GM18519 (cell line): ENCODE measurements around the gene ATP6V0B.

Source experiments
- ATAC-seq: cut with Tn5 transposase; IDR thresholded peaks from one replicate; pipeline ENCODE4 v1.9.1; 2021; ENCODE audit warnings: mild to moderate bottlenecking, moderate library complexity; ENCODE audit not compliant: unreplicated experiment, low FRiP score

ATP6V0B gene

DNA sequence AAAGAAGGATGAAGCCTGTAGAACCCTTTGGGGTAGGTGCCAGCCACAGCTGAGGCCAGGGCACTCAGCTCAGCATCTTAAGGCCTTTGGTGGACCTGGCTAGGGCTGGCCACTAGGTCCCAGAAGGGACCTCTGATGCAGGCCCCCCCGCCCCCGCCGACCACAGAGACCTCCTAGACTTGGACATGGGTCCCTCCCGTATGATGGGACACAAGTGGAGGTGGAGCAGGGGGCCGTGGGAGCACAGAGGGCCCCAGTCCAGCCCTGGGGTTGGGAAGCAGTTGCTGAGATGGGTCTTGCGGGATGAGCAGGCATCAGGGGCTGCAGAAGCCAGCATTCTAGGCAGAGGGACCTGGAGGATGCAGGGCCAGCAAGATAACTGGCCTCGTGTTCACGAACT is 7.5 kb downstream of the ATP6V0B start:
- ATAC-seq, result no peak

DNA sequence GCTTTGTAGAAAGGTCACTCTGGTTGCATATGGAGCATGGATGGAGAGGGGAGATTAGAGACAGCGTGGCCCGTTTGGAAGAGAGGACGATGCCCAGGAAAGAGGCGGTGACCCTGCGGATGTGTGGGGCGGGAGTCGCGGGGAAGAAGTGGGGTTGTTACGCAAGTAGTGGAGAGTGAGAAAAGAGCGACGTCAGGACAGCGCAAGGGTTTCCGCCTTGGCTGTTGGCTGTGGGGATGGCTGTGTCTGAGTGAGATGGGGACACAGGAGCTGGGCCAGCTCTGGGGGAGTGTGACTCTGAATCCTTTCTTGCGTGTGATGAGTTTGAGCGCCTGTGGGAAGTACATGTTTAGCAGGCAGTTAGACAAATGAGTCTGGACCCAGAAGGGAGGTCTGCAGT is 8.0 kb downstream of the ATP6V0B start:
- ATAC-seq, result no peak

DNA sequence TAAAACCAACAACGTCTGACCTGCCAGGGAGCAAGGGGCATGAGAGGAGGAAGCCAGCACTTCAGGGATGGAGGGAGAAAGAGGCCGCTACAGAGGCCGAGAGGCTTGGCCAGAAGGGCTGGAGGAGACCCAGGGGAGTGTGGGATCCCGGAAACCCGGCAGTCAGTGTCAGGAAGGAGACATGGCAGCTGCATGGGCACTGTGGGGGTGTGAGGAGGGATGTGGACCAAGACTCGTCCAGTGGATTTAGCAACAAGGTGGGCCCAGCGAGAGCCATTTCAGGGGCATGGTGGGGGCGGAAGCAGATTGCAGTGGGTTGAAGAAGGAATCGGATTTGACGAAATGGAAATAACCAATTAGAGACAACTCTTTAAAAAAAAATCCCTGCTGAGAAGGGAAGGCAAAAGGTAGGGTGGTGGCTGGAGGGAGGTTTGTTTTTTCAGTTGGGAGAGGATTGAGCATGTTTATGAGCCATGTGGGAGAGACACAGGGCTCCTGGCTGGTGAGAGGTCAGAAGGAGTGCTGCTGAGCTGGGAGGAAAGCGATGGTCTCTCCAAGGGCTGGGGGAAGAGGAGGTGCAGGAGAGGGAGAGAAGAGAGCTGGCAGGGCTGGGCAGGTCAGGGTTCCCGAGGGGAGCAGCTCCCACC is 8.6 kb downstream of the ATP6V0B start:
- no peak for ATAC-seq

DNA sequence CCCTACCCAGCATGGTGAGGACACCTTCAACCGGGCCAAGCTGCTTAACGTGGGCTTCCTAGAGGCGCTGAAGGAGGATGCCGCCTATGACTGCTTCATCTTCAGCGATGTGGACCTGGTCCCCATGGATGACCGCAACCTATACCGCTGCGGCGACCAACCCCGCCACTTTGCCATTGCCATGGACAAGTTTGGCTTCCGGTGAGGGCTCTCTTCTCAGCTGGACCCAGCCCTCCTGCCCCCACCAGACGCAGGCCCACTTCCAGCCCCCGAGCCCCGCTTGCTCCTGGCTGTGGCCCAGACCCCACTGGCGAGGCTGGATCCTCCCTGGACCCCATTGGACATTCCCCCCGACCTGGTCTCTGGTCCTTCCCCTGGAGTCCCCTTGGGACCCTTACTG is 10.1 kb downstream of the ATP6V0B start:
- ATAC-seq, result no peak

DNA sequence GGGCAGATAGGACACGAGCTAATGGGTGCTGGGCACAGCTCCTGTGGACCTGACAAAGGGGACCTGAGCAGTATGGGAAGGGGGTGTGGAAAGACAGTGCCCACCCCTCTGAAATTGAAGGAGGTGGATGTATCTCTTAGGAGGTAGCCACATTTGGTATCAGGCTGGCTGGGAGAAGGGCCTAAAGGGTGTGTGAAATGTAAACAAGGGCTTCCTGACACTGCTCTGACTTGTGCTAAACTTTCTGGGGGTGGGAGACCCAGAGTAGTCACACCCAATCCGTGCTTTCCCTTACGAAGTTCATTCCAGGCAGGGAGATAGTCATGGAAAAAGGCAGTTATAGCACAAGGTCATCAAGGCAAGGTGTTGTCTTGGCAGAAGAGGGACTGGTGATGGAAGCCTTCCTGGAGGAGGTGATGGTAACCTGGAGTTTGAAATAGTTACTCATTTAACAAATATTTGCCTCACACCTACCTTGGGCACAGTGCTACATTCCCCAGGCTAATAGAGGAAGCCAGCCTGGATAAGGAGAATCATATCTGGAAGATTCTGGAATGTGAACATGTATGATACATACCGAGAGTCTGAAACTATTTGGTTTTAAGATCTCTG is 11.3 kb downstream of the ATP6V0B start:
- no peak for ATAC-seq

DNA sequence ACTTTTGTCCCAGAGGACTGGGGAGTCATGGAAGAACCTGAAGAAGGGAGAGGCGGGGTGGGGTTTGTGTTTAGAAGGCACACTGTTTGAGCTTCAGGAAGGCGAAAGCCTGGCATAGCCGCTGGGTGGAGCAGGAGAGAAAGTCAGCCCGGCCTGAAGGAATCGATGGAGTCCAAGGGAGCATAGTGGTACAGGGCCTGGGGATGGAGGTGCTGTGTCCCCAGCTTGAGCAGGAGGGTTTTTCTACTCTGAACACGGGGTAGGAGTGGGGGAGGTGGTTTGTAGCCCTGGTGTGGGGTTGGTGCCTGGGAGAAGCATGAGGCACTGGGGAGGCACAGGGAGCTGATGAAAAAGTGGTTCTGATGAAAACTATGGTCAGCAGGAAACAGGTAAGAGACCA is 12.0 kb downstream of the ATP6V0B start:
- ATAC-seq, result no peak

DNA sequence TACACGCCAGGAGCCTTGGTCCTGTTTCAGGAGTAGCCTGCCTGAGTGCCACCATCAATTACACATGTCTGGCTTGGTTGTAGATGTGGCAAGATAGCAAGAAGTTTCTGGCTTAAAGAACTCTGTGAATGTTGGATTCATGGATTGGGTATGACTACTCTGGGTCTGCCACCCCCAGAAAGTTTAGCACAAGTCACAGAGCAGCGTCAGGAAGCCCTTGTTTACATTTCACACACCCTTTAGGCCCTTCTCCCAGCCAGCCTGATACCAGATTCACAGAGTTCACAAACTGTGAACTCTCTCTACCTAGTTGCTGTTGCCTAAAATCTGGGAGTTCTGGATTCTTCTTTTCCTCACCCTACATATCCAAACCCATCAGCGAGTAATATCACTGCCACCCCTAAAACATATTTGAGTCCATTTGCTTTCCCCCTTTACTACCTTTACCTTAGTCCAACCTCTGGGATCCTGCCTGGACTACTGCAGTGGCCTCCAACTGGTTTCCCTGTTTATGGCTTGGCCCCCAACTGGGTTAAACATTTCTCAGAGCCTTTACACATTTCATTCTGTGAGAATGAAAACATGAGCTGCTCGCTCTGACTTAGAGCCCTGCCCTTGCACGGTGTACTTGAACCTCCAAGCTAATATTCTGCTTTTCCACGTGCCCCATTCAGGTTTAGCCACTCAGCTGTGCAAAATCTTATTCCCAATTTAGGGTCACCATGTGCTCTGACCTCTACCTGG is 12.6 kb downstream of the ATP6V0B start:
- ATAC-seq, result no peak

DNA sequence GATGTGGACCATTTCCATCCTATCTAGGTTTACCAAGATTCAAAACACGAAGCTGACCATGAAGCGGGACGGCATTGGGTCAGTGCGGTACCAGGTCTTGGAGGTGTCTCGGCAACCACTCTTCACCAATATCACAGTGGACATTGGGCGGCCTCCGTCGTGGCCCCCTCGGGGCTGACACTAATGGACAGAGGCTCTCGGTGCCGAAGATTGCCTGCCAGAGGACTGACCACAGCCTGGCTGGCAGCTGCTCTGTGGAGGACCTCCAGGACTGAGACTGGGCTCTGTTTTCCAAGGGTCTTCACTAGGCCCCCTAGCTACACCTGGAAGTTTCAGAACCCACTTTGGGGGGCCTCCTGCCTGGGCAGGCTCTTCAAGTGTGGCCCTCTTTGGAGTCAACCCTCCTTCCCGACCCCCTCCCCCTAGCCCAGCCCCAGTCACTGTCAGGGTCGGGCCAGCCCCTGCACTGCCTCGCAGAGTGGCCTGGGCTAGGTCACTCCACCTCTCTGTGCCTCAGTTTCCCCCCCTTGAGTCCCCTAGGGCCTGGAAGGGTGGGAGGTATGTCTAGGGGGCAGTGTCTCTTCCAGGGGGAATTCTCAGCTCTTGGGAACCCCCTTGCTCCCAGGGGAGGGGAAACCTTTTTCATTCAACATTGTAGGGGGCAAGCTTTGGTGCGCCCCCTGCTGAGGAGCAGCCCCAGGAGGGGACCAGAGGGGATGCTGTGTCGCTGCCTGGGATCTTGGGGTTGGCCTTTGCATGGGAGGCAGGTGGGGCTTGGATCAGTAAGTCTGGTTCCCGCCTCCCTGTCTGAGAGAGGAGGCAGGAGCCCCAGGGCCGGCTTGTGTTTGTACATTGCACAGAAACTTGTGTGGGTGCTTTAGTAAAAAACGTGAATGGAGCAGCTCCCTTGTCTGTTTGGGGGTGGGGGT is 15.8 kb downstream of the ATP6V0B start:
- ATAC-seq, result no peak

DNA sequence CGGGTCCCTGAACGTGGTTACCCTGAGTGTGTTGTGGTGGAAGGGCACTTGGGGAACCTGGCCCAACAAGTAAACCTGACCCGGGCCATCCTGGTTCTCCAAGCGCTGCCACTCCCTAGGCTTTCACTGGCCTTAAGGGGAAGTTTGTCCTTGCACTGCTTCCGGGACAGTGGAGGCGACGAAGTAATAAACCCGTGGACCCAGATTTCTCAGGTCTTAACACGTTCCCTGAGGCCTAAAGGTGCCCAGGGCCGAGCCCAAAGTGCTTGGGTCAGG is 16.4 kb downstream of the ATP6V0B start:
- ATAC-seq, result no peak

DNA sequence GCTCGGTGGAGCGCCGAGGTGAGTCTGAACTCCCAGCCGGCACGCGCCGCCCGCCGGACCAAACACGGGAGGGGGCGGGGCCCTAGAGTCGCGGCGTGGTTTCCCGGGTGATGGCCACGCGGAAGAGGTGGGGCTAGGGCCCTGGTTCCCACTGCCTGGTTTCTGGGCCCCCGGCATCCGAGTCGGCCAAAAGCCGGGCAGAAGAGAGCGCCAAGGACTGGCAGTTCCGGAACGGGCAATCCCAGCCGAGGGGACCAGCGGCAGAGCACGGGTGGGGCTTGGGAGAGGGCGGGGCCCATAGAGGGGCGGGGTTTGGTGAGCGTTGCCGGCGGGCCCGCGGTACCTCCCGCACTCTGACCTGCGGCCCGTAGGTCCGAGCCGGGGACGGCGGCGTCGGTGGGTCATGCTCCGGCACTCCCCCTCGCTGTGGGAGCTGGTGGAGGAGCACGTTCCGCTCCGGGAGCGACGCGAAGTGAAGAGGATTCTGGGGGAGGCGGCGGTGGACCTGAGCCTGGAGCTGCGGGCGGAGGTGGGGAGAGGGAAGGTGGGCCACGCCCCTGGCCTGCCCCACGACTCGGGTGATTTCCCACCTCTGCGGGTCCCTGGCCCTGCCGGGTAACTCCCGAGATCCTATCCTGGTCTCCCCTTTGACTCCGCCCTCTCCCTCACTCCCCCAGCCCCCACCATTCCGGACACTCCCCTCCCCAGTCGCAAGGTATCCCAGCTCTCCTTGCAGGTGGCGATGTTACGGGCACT is 16.9 kb downstream of the ATP6V0B start, which contains the start of gene CCDC24:
Gene CCDC24 (plus strand): TSS at position 124 of the 756 bp plus-strand sequence. CDS start 280 bp downstream, at position 404.
- ATAC-seq, result no peak

DNA sequence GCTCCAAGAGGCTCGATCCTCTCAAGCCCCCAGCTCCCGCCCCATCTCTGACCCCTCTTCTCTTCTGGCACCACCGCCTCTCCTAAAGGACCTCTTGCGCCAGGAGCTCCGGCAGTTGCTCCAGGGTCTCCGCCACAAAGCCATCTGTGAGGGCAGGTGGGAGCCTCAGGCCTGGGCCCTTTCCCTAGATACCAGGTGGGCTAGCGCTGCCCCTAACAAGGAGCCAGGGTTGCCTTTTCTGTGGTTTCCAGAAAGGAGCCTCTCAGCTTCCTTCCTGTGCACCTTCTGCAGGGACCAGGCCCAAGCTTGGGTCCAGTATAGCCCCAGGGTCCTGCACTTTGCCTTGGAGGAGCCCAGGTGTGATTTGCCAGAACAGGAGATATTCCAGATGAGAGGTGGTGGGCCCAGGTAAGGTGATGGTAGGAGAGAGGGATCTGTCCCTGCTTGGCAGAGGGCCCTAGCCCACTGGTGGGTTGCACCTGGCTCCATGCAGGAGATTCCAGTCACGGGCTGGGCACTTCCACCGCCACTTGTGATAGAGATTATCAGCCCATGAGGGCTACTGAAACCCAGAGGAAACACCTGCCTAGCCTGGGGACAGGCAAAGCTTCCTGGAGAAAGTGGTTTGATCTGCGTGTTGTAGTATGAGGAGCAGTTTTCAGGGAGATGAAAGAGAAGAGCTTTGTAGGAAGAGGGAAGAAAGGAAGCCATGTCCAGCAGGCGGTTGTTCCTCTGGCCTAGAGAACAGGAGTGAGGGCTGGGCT is 17.7 kb downstream of the ATP6V0B start:
- no peak for ATAC-seq

DNA sequence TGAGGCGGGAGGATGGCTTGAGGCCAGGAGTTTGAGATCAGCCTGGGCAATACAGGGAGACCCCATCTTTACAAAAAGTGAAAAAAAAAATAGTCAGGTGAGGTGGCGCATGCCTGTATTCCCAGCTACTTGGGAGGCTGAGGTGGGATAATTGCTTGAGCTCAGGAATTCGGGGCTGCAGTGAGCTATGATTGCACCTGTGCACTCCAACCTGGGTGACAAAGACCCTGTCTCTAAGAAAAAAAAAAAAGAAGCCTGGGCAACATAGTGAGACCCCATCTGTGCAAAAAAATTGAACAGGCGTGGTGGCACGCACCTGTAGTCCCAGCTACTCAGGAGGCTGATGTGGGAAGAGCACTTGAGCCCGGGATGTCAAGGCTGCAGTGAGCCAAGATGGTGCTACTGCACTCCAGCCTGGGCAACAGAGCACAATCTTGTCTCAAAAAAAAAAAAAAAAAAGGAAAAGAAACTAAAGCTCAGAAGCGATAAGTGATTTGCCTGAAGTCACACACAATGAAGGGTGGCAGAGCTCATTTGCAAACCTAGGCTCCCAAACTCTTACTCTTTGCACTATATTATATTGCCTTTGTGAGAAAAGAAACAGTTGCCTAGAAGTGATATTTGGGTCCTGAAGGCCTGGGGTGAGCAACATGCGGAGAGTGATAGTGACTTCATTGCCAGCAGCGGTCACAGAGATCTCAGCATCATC is 18.6 kb downstream of the ATP6V0B start:
- no peak for ATAC-seq

DNA sequence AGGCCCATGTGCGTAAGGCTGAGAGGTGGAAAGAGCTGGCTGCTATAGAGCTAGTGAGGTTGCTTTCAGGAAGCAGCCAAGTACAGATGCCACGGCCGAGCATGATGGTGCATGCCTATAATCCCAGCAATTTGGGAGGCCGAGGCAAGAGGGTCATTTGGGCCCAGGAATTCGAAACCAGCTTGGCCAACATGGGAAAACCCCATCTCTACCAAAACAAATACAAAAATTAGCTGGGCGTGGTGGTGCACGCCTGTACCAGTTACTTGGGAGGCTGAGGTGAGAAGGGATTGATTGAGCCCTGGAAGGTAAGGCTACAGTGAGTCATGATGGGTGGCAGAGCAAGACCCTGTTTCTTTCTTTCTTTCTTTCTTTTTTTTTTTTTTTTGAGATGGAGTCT is 19.3 kb downstream of the ATP6V0B start:
- ATAC-seq, result no peak

DNA sequence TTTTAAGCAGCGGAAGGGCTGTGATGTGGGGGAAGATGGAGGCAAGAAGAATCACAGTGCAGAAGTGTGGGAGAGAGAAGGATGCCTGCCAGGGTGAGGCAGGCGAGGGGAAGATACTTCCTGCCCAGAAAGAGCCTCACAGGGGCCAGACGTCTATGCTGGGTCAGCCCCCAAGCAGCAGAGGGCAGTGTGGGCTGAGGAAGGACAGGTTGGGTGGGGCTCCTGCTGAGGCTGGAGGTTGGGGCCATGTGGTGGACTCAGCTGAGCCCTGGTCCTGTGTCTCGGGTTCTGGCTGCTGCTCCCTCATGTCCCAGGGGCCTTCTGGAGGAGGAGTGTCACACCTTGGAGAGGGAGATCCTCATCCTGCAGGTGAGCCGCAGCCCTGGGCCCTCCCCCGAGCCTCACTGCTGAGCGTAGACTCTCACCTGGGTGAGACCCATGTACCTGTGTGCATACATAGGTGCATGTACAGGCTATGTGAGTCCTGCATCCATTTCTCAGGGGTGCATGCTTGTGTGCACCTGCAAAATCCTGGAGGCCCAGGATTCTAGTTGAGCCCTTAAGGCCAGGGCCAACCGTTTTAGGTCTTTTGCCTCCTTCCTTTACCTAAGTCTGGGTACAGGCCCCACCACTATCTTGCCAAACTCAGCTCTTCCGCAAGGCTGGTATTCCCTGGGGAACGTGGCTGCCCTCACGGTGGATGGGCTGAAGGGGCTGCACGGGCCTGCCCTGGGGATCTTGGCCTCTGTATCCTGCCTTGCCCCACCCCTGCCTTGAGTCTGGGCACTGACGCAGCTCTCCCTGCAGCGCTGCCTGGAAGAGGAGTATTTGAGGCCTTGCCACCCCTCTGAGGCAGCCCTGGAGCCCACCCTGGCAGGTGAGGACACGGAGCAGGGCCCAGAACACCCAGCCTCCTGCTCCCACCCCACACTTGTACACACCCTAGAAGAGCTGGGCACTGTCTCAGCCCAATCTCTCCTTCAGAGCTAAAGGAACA is 20.3 kb downstream of the ATP6V0B start:
- no peak for ATAC-seq

DNA sequence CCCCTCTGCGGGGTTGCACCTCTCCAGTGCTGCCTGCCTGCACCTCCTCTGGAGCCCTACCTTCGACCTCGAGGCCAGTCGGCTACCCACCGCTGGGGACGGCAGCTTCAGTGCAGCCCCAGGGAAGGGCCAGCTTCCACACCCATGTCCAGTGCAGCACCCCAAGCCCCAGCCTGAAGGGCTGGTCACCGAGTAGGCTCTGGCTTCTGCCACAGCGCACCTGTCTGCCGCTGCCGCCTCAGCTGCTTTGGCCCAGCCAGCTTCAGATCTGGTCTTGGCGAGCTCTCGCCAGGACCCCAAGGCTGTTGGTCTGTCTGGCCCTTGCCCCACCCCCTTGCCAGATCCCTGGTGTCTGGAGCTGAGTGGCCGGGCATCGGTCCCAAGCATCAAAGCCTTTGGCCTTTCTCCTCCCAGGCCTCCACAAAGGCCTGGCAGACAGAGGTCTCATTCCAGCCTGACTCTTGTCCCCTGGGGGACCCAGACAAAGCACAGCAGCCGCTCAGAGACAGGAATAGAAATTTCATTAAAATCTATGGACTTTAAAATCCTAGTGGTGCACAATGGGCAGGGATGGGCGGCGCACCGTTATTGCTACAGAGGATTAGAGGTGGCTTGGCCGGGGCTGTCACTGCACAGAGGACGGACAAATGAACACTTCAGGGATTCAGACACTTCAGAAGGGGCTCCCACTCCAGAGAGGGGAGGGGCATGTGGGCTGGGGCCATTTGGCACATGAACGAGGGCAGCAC is 21.4 kb downstream of the ATP6V0B start:
- no peak for ATAC-seq

DNA sequence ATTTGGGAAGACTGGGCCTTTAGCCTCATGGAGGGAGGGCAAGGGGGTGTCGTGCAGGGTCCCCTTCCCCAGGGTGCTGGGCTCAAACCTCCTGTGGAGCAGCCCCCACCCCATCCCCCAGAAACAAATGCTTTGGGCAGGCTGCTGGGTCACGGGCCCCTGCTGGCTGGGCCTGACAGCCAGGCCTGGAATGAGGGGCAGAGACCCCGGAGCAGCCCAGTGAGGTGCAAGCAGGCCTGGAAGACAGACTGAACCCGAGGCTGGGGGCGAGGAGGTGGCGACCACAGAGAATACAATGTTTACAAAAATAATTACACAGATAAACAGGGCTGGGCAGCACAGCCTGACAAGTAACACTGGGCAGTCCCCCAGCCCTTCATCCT is 22.0 kb downstream of the ATP6V0B start:
- ATAC-seq, result no peak
